ENCODE results near the gene SCRT2. TPM values are rescaled to one million over a fixed set of nuclear protein-coding genes. Genes with fewer than 3 reads are reported as not detected.

SCRT2 gene
- total RNA-seq, 1 donor from 2014 or later: not detected

DNA sequence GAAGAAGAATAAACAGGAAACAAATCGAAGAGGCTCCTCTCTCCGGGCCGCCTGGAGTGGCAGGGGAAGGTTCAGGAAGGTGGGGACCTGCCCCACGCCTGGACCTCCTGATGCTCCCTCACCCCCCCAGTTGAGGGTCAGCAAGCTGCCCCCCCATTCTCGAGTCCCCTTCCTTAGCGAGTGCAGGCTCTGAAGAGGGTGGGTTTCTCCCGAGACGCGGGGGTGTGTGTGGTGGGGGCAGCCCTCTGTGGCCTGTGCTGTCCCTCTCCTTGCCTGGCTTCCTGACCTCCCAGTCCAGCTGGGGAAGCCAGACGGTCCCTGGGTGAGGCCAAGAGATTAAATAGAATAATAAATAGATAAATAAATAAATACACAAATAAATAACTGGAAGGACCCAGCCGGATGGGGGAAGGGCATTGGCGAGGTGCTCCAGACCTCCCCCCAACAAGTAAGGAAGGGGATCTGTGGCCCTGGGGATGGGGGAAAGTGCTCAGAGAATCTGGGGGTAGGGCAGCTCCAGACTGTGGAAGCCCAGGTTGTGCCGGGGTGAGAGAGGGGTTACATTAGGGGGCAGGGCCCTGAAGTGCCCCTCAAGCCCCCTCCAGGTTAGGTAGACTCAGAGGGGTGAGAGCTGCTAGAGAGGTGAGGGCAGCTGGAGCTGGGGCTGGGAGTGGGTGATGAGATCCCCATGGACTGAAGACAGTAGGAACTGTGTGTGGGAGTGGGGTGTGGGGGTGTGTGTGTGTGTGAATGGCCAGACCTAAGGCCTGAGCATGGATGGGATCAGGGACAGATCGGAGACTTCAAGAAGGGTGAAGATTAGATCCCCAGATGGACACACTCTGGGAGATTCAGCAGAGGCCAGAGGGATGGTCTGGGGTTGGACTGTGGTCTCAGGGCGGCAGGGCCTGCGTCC lies 13.1 kb downstream of the SCRT2 start:
- Mint-ChIP-seq H3K27me3 (ENCODE audit: low read depth) (peaks cover 16% of the 10 kb centered on the region), H3K4me3 (no peak overlapping the region), H3K9me3 (no peaks in the 10 kb centered on the region), H3K36me3 (no peaks in the 10 kb centered on the region), H3K27ac (no peak overlapping the region), H3K4me1 (peaks cover 25% of the 10 kb centered on the region)
- DNase-seq (ENCODE audit: low spot score in 2 of 2, unreplicated experiment in 2 of 2): no peak
- TF ChIP-seq, protein P1, sequence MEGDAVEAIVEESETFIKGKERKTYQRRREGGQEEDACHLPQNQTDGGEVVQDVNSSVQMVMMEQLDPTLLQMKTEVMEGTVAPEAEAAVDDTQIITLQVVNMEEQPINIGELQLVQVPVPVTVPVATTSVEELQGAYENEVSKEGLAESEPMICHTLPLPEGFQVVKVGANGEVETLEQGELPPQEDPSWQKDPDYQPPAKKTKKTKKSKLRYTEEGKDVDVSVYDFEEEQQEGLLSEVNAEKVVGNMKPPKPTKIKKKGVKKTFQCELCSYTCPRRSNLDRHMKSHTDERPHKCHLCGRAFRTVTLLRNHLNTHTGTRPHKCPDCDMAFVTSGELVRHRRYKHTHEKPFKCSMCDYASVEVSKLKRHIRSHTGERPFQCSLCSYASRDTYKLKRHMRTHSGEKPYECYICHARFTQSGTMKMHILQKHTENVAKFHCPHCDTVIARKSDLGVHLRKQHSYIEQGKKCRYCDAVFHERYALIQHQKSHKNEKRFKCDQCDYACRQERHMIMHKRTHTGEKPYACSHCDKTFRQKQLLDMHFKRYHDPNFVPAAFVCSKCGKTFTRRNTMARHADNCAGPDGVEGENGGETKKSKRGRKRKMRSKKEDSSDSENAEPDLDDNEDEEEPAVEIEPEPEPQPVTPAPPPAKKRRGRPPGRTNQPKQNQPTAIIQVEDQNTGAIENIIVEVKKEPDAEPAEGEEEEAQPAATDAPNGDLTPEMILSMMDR (IDR thresholded peaks at IDR 0.05; ENCODE audit: unreplicated experiment): no peak

DNA sequence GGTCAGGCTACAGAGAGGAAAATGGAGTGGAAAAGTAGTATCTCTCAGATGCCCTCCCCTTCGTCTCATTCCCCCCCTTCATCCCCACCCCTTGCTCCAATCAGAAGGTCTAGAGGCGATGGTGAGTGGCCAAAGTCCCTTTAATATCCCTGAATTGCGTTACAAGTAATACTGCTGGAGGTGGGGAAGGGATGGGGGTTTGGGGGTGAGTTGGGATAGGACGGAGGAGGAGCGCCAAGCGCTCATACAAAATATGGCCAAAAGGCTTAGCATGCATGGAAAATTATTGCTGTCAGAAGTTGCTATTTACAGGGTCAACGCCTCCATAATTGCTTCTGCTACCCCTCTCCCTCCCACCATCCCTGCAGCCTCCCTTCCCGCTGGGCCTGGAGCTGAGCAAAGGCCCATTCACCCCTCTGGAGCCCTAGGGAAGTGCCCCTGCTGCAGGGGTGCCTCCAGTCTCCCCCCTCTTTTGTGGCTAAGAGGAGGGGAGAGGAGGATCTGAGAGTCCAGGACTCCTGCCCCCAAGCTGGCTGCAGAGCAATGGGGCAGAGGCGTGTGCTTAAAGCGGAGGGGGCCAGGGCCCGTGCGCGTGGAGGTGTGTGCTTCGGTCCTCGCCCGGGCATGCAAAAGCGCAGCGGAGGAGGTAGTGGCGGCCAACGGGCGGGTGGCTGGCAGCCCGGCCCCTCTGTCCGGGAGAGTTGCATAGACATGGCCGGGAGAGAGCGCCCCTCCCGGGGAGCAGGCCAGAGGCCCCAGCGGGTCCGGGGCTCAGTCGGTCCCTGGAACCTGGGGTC lies 13.9 kb downstream of the SCRT2 start:
- peaks cover 14% of the 10 kb centered on the region for H3K27me3 Mint-ChIP-seq (ENCODE audit: low read depth)
- no peaks in the 10 kb centered on the region for H3K9me3 Mint-ChIP-seq
- no peak for DNase-seq (ENCODE audit: low spot score in 2 of 2, unreplicated experiment in 2 of 2)
- TF ChIP-seq, protein P1 (IDR thresholded peaks at IDR 0.05; ENCODE audit: unreplicated experiment): no peak
- no peak overlapping the region for H3K4me3 Mint-ChIP-seq
- H3K4me1 Mint-ChIP-seq: peaks cover 25% of the 10 kb centered on the region
- no peaks in the 10 kb centered on the region for H3K36me3 Mint-ChIP-seq
- H3K27ac Mint-ChIP-seq: peak overlapping the region; percentile 34

DNA sequence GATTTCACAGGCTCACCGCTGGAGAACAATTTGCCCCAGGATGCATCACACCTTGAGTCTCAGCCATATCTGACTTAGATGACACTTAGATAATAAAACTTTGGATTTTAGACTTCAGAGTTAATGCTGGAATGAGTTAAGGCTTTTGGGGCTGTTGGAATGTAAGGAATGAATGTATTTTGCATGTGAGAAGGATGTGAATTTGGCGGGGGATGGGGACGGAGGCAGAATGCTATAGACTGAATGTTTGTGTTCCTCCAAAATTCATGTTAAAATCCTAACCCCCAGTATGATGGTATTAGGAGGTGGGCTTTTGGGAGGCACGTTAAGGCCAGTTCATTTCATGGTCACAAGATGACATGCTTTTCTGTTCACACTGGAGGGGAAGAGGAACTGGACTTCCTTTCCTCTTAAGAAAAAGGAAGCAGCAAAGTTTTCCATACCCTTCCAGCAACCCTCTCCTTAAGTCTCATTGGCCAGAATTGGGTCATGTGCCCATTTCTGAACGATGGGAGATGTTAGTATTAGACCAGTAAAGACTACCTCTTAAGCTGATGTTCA lies 16.8 kb downstream of the SCRT2 start:
- H3K9me3 Mint-ChIP-seq: no peaks in the 10 kb centered on the region
- no peaks in the 10 kb centered on the region for H3K36me3 Mint-ChIP-seq
- H3K4me3 Mint-ChIP-seq: no peak overlapping the region
- H3K4me1 Mint-ChIP-seq: peaks cover 29% of the 10 kb centered on the region
- H3K27me3 Mint-ChIP-seq (ENCODE audit: low read depth): peaks cover 12% of the 10 kb centered on the region
- TF ChIP-seq, protein P1 (IDR thresholded peaks at IDR 0.05; ENCODE audit: unreplicated experiment): no peak
- no peak overlapping the region for H3K27ac Mint-ChIP-seq
- no peak for DNase-seq (ENCODE audit: low spot score in 2 of 2, unreplicated experiment in 2 of 2)

DNA sequence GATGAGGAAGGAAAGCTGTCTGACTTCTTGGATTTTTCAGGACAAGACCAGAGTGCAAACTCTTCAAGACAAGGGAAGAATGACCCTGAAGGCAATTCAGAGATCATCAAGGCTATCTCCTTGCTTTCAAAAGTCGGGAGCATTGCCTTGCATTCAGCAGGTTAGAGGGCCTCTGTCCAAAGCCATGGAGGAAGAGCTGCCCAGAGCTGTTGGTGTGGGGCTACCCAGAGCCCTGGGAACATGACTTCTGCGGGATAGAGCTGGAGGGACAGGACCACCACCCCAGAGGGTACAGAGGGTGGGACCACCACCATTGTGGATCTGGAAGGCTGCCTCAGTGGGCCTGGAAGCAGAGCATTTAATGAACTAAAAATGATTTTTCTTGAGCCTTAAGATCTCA lies 17.4 kb downstream of the SCRT2 start:
- H3K27ac Mint-ChIP-seq: no peak overlapping the region
- H3K4me3 Mint-ChIP-seq: no peak overlapping the region
- H3K36me3 Mint-ChIP-seq: no peaks in the 10 kb centered on the region
- no peak for DNase-seq (ENCODE audit: low spot score in 2 of 2, unreplicated experiment in 2 of 2)
- TF ChIP-seq, protein P1 (IDR thresholded peaks at IDR 0.05; ENCODE audit: unreplicated experiment): no peak
- H3K27me3 Mint-ChIP-seq (ENCODE audit: low read depth): peaks cover 11% of the 10 kb centered on the region
- H3K9me3 Mint-ChIP-seq: no peaks in the 10 kb centered on the region
- H3K4me1 Mint-ChIP-seq: peaks cover 30% of the 10 kb centered on the region

DNA sequence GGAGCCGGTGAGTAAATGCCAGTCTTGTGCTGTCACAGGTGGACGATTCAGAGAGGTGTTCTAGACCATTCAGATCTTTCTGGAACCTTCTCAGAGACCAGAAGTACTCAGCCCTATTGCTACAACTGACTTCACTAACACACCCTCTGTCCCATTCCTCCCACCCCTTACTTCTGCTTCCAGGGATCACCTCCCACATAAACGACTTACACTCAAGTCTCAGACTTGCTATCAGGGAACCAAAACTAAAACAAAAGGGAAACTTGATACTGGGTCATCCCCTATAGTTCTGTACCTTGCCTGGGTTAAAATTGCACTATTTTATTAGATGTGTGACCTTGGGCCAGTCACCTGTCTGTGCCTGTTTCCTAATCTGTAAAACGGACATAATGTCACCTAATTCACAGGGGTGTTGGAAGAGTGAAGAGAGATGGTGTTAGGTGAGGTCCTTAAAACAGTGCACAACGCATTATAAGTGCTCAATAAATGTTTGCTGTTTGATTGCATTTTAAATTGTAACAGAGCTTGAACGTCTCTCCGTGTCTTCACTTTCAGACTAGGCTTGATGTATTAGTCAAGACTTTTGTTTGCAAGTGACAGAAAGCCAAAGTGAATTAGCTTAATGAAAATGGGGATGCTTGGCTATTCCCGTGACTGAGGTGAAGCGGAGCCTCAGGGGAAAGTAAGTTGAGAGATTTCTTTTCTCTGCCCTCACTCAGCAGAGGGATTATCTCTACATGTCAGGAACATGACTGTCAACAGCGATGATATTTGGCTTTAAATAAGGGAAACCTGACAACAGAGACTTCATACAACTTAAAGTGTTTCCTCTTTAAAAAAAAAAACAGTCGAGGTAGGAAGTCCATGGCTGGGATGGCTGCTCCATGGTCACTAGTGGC lies 19.6 kb downstream of the SCRT2 start:
- H3K27me3 Mint-ChIP-seq (ENCODE audit: low read depth): peaks cover 5% of the 10 kb centered on the region
- H3K9me3 Mint-ChIP-seq: no peaks in the 10 kb centered on the region
- no peak for DNase-seq (ENCODE audit: low spot score in 2 of 2, unreplicated experiment in 2 of 2)
- TF ChIP-seq, protein P1 (IDR thresholded peaks at IDR 0.05; ENCODE audit: unreplicated experiment): no peak
- peaks cover 35% of the 10 kb centered on the region for H3K4me1 Mint-ChIP-seq
- no peaks in the 10 kb centered on the region for H3K36me3 Mint-ChIP-seq
- H3K27ac Mint-ChIP-seq: no peak overlapping the region
- H3K4me3 Mint-ChIP-seq: no peak overlapping the region

Data from mesothelial cell of epicardium (in vitro differentiated cells).